Stimulated activated CD4-positive, alpha-beta T cell treated with anti-CD3 and anti-CD28 coated beads, TNF-alpha, amount 100 ng/mL, for 1 hour (primary cell): Measurements from ENCODE around the gene TIAM1.

Experiments used
- DNase-seq, 3 donors: peaks; one replicate each; pipeline ENCODE4 v3.0.0-alpha.2; 2020; ENCODE audit warnings: low read depth in 3 of 3, low spot score in 1 of 3

TIAM1 gene, protein sequence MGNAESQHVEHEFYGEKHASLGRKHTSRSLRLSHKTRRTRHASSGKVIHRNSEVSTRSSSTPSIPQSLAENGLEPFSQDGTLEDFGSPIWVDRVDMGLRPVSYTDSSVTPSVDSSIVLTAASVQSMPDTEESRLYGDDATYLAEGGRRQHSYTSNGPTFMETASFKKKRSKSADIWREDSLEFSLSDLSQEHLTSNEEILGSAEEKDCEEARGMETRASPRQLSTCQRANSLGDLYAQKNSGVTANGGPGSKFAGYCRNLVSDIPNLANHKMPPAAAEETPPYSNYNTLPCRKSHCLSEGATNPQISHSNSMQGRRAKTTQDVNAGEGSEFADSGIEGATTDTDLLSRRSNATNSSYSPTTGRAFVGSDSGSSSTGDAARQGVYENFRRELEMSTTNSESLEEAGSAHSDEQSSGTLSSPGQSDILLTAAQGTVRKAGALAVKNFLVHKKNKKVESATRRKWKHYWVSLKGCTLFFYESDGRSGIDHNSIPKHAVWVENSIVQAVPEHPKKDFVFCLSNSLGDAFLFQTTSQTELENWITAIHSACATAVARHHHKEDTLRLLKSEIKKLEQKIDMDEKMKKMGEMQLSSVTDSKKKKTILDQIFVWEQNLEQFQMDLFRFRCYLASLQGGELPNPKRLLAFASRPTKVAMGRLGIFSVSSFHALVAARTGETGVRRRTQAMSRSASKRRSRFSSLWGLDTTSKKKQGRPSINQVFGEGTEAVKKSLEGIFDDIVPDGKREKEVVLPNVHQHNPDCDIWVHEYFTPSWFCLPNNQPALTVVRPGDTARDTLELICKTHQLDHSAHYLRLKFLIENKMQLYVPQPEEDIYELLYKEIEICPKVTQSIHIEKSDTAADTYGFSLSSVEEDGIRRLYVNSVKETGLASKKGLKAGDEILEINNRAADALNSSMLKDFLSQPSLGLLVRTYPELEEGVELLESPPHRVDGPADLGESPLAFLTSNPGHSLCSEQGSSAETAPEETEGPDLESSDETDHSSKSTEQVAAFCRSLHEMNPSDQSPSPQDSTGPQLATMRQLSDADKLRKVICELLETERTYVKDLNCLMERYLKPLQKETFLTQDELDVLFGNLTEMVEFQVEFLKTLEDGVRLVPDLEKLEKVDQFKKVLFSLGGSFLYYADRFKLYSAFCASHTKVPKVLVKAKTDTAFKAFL (N-terminal part only)

DNA sequence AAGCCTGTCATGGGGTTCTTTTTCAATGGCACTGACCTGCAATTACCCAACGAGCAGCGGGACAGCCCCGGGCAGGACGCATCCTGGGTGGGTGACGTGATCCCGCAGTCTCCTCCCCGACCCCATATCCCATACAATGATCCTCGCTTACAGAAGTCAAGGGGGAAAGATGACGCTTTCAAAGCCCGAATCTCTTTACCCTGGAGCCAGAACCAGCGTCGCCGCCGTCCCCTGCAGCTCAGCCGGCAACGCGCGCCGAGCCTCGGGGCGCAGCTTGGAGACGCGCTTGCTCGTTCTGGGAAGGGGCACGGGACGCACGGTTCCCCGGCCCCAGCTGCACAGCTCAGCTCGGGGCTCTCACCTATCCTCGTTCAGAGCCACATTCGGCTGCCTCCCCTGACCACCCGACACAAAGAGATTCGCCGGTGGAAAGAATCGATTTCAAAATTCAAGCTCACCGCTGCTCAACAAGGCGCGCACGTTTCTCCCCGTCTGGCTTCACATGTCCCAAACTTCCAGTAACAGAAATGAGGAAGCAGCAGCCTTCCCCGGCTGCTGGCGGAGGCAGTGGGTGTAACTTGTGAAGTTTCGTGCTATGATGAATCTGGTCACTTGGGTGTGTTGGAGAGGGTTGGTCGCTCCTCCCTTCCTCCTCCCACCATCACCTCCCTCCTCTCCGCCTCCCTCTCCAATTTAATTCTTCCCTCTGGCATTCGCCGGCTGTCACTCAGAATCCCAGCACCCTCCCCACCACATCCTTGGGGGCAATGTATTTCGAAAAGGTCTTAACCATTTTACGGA lies at the start of gene TIAM1:
TSS of gene TIAM1 (minus strand) at position 582 of the 801 bp plus-strand sequence. CDS start 77,289 bp downstream, outside the sequence.
- no peak for DNase-seq

DNA sequence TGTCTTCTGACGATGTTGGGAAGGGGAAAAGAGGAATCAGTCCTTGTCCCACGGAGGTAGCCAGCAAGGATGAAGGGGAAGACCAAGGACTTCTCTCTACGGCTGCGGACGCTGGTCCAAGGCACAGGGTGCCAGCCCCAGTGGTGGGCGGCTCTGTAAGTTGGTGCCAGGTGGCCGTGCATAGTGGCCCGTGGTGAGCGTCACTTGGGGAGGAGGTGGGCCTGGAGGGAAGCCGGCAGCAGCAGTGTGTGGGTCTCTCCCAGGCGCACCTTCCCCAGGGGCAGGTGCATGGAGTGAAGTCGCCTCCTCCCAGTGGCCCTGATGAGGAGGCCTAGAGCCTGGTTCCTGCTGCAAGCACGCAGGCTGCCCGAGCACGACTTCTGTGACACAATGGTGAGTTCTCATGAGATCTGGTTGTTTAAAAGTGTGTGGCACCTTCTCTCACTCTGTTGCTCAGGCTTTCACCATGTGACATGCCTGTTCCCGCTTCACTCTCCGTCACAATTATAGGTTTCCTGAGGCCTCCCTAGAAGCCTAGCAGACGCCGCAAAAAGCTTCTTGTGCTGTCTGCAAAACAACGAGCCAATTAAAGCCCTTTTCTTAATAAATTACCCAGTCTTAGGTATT lies 43.6 kb upstream of the TIAM1 start:
- no peak for DNase-seq

DNA sequence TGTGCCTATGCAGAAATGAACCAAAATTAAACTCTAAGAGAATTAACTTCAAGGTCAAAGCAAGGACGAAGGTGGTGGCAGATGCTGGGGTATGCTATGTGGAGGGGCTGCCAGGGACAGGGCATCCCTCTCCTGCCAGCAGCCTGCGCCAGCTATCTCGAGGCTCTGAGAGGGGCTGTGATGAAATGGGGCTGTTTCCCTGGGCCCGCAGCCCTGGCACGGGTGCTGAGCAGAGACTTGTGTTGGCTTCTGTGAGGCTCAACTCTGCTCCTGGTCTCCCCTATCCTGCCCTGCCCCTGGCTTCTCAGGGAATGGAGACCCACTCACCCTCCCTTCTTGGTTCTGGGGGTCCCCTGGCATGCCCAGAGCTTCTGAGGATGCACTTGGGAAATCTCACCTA lies 41.9 kb upstream of the TIAM1 start:
- DNase-seq: no peak

GRCh38 chr21:31383770-31384169 lies 39.7 kb upstream of the TIAM1 start:
- DNase-seq: no peak

DNA sequence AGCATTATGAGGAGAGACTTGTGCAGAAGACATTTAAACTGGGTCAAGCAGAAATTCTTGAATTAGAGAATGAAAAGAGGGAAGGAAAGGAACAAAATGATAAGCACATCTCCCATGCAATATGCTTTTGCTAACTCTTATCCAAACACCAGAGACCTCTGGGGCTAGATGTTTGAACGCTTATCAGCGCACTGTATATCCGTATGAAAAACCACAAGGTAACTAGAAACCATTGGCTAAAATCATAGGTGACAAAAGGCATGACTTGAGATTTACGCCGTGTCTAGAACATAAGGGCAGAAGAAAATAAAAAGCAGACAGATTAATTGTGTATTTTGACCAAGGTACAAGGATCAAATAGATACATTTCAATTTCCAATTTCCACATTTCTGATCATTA lies 38.0 kb upstream of the TIAM1 start:
- no peak for DNase-seq

GRCh38 chr21:31376301-31376700 lies 32.2 kb upstream of the TIAM1 start:
- DNase-seq: no peak

- DNase-seq: no peak
Observed at GRCh38 chr21:31374395-31374794, 30.3 kb upstream of the TIAM1 start.

DNA sequence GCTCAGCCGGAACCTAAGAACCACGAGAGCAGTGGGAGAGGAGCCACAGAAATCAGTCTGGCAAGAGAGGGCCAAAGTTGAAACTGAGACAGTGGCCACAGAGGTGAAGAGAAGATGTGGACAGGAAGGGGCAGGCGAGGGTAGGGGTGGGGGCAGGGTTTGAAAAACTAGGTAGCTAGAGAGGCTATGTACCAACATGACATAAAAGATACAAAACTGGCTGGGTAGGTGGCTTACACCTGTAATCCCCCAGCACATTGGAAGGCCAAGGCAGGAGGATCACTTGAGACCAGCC lies 28.4 kb upstream of the TIAM1 start:
- DNase-seq: no peak

DNA sequence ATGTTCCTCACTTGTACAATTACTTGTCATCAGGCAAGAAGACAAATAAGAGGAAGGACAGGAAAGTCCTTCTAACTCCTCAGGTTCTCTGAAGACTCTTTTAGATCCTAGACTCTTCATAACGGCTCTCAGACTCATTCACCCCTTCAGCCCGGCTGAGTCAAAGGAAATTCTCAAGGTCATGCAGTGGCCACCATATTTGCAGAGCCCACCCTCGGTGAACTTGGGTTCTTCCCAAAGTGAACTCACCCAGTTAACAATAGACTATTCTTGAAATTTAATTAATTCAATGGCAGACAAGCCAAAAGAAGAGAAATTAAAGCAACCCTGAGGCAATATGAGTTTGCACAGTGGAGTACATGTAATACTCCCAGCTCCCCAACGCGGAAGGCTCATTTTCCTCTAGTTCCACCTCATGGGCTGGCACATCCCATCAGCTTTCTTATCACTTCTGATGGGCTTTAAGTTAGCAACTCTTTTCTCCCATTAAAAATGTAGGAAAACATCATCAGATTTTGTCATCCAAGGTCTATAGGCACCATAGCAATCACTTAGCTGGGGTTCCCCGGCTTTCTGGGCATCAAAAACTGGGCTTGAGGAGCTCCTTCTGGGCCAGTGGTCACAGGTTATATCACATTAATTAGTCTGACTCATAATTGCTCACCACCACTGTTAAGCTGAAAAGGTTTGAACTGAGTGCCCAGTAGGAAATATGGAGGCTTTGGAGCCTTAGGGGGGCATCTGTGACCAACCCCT lies 27.8 kb upstream of the TIAM1 start:
- DNase-seq: no peak

DNA sequence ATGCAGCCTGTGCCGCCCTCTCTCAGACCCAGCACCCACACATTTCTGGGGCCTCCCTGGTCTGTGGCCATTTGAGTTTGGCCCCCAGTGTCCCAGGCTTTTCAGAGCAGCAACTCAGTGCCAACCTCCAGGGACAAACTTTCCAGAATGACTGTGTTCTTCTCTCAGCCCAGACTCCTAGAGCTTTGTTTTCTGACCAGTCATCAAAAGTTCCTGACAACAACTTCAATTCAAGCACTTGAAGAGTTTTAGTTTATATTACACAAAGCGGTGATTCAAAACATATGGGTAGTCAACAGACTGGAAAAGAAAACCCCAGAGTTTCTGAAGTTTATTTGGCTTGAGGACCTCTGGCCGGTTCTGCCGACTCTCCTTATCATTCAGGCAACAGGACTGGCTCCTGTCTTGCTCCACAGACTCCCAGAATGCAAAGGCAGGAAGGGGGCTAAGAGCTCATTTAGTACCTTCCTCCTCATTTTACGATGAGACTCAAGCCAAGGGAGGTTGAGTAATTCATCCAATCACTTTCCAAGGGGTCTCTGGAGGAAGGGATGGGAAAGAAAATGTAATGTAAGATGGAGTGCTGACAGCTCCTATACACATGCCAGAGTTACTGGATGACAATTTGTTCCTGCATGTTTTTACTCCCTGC lies 27.0 kb upstream of the TIAM1 start:
- no peak for DNase-seq

DNA sequence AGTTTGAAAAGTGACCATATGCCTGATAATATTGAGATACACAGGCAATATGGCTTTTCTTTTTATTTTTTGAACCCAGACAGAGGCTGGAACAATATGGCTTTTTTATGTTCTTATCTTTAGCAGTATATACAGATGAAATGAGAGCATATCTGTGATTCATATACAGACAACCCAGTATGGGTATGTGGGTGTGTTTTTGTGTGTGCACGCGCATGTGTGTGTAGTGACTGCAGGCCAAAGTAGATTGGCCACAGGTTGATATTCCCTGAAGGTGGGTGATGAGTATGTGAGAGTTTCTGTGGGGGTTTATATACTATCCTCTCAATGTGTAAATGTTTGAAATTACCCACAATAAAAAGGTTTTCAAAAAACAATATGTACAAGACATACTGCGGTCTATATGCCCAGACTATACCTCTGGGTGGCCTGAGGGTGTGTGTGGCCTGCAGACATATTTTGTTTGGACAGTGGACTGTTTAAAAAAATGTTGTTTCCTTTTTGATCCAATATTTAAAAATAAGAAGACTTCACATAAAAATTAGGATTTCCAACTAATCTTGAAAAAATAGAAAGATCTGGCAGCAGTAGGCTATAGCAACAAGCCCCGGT lies 26.3 kb upstream of the TIAM1 start:
- DNase-seq: no peak

DNA sequence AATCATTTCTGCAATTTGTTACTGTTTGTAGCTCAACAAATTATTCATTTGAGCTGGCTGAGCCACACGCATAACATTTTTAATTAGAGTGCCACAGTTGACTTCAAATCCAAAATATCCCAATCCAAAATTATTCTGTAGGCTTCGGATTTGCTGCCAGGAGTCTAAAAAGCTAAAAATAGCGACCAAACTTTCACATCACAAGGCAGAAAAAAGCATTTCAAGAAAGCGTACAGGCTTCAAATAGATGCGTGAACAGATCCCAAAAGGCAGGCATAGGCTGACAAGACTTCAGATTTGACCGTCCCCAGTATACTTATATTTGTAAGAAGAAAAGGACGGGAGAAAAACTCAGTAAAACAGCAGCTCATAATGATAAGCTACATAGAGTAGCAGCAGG lies 24.3 kb upstream of the TIAM1 start:
- DNase-seq: no peak

DNA sequence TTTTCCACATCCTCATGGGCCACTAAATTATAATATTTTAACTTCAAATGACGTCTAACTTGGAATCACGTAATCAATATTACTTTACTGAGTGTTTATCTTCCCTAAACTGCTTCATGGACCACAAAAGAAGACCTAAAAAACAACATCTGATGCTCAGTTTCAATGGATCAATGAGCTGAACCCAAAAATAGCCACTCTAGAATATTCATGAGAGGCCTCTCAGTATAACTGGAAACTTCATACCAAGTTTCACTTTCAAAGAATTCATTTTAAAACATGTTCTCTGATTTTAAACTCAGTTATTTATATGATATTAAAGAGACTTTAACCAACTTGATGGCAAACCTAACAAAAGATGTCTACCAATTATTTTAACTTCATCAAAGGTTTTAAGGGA lies 23.7 kb upstream of the TIAM1 start:
- no peak for DNase-seq

DNA sequence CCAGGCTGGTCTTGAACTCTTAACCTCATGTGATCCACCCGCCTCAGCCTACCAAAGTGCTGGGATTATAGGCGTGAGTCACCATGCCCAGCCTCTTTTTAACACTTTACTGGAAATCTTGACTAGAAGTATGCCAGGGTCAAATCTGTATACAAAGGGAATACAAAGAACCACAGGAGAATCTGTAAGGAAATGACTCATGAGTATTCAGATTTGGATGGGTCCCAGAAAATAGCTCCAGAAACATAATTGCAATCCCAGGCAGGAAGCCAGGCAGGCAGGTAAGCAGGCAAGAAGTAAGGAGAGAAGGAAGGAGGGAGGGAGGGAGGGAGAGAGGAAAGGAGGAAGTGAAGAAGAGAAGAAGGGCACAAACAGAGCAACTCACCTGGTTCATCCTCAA lies 22.8 kb upstream of the TIAM1 start:
- no peak for DNase-seq

- DNase-seq: no peak
Observed at GRCh38 chr21:31364253-31364945, 20.3 kb upstream of the TIAM1 start.

DNA sequence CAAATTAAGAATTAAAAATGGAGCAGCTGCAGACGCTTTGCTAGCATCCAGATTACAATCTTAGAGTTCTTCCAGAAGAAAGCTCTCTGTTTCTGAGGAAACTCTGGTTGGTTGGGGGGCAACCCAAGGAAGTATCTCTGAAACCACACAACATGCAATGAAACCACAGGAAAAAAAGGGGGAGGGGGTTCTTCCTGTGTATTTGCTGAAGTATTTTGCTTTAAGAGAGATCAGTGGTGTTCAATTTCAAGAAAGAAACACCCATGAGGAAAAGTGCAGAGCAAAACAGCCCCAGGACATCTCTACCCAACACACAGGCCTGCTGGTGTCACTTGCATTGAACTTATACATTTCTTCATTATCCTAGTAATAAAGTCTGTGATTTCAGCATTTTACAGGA lies 19.7 kb upstream of the TIAM1 start:
- no peak for DNase-seq

DNA sequence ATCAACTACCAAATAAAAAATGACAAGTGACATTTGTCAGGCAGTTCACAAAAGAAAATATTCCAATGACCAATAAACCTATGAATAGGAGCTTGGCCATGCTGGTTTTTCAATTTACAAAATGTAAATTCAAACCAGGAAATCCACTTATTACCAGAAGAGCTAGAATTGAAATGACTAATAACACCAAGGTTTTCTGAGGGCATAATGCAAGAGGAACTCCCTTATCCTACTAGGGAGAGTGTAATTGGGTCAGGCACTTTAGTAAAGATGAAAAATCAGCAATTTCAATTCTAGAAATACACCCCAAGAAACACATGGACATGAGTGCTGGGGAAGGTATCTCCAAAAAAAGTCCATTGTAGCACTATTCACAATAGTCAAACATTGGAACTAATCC lies 16.7 kb upstream of the TIAM1 start:
- DNase-seq: no peak

- no peak for DNase-seq
Observed at GRCh38 chr21:31358158-31358557, 14.1 kb upstream of the TIAM1 start.
